ENCODE data around the gene GPATCH4. TPM values are rescaled to one million over a fixed set of nuclear protein-coding genes. Genes with fewer than 3 reads are reported as not detected.

GPATCH4 gene
- total RNA-seq, 1 donor from 2014 or later, result 29.4 TPM

- Histone ChIP-seq H3K36me3 (no peaks in the 10 kb centered on the region), H3K9me3 (no peaks in the 10 kb centered on the region), H3K27ac (no peak overlapping the region), H3K27me3 (no peaks in the 10 kb centered on the region), H3K4me1 (peaks cover 0 to 3% of the 10 kb centered on the region in 2 donors), H3K4me3 (no peak overlapping the region)
- intact Hi-C loops (cut with DNase I), result loop anchor here (1.0 kb wide), 2 partner anchors 24 to 73 kb away; no protein-coding TSS in a partner anchor
- DNase-seq (ENCODE audit: low spot score in 2 of 2), result peak in 1 of 2 donors; percentile 89
- TF ChIP-seq CTCF (IDR thresholded peaks at IDR 0.05), result peak; percentile 82 to 95 (median 88)
These were observed 17.3 kb downstream of the GPATCH4 start for GRCh38 chr1:156583821-156584622.

GRCh38 chr1:156582388-156583017, 18.8 kb downstream of the GPATCH4 start:
- Histone ChIP-seq H3K27me3 (no peaks in the 10 kb centered on the region), H3K36me3 (no peaks in the 10 kb centered on the region), H3K9me3 (no peaks in the 10 kb centered on the region), H3K4me1 (peaks cover 0 to 3% of the 10 kb centered on the region in 2 donors), H3K27ac (no peak overlapping the region), H3K4me3 (no peak overlapping the region)
- intact Hi-C loops (cut with DNase I), result no loop called here
- TF ChIP-seq CTCF (IDR thresholded peaks at IDR 0.05), result no peak
- DNase-seq (ENCODE audit: low spot score in 2 of 2), result no peak

GRCh38 chr1:156581661-156582387, 19.5 kb downstream of the GPATCH4 start:
- Histone ChIP-seq H3K4me3 (no peak overlapping the region), H3K36me3 (no peaks in the 10 kb centered on the region), H3K9me3 (no peaks in the 10 kb centered on the region), H3K27ac (no peak overlapping the region), H3K27me3 (no peaks in the 10 kb centered on the region), H3K4me1 (peaks cover 0 to 3% of the 10 kb centered on the region in 2 donors)
- intact Hi-C loops (cut with DNase I), result no loop called here
- peak in 1 of 2 donors; percentile 57 for DNase-seq (ENCODE audit: low spot score in 2 of 2)
- TF ChIP-seq CTCF (IDR thresholded peaks at IDR 0.05), result no peak

- intact Hi-C loops (cut with DNase I), result no loop called here
- Histone ChIP-seq H3K4me3 (no peak within 1 kb of the TSS), H3K27ac (no peak within 1 kb of the TSS), H3K36me3 (no peaks in the 10 kb centered on the region), H3K4me1 (peaks cover 0 to 3% of the 10 kb centered on the region in 2 donors), H3K9me3 (no peaks in the 10 kb centered on the region), H3K27me3 (no peaks in the 10 kb centered on the region)
- DNase-seq (ENCODE audit: low spot score in 2 of 2), result peak in 1 of 2 donors; percentile 50
- no peak for TF ChIP-seq CTCF (IDR thresholded peaks at IDR 0.05)
These were observed 21.8 kb downstream of the GPATCH4 start, which contains the start of gene TTC24 for GRCh38 chr1:156579472-156579871. Gene TTC24, plus strand, starts transcription at chr1:156579723. Its CDS starts 1,642 bp downstream, at chr1:156581365.

GRCh38 chr1:156578055-156578454, 23.2 kb downstream of the GPATCH4 start:
- Histone ChIP-seq H3K4me1 (no peaks in the 10 kb centered on the region), H3K27ac (no peak overlapping the region), H3K9me3 (no peaks in the 10 kb centered on the region), H3K27me3 (no peaks in the 10 kb centered on the region), H3K4me3 (no peak overlapping the region), H3K36me3 (no peaks in the 10 kb centered on the region)
- no peak for TF ChIP-seq CTCF (IDR thresholded peaks at IDR 0.05)
- intact Hi-C loops (cut with DNase I), result no loop called here
- no peak for DNase-seq (ENCODE audit: low spot score in 2 of 2)
